HuH-7.5 (cell line): Measurements from ENCODE around the gene TSSK2.
"Not testable (repeated sequence)": the region's sequence is repeated elsewhere in the genome, so short reads cannot be mapped to it uniquely, and the experiment has no call there.

Experiments
- DNase-seq: peaks from one replicate; pipeline ENCODE4 v3.0.0; 2011; ENCODE audit warnings: low spot score

Gene TSSK2

GRCh38 chr22:19130959-19131684 is at the start of gene TSSK2:
TSS of gene TSSK2 (plus strand) at chr22:19131308. CDS start at chr22:19131400, 92 bp downstream.
- DNase-seq = no peak

- no peak for DNase-seq
Measured at GRCh38 chr22:19081351-19081750, 49.8 kb upstream of the TSSK2 start.

GRCh38 chr22:19082101-19082500 is 49.0 kb upstream of the TSSK2 start:
- no peak for DNase-seq

- DNase-seq = no peak
Measured at GRCh38 chr22:19082793-19083192, 48.3 kb upstream of the TSSK2 start.

- DNase-seq = not testable (repeated sequence)
Measured at GRCh38 chr22:19084126-19084525, 47.0 kb upstream of the TSSK2 start.

- DNase-seq = not testable (repeated sequence)
Measured at GRCh38 chr22:19084586-19084985, 46.5 kb upstream of the TSSK2 start.

GRCh38 chr22:19085233-19085718 is 45.8 kb upstream of the TSSK2 start:
- peak; percentile 52 for DNase-seq

GRCh38 chr22:19086417-19086816 is 44.7 kb upstream of the TSSK2 start:
- no peak for DNase-seq

- no peak for DNase-seq
Measured at GRCh38 chr22:19086896-19087295, 44.2 kb upstream of the TSSK2 start.

- DNase-seq = no peak
Measured at GRCh38 chr22:19088866-19089595, 42.1 kb upstream of the TSSK2 start.

GRCh38 chr22:19090183-19090582 is 40.9 kb upstream of the TSSK2 start:
- DNase-seq = no peak

GRCh38 chr22:19090586-19091127 is 40.5 kb upstream of the TSSK2 start:
- no peak for DNase-seq

- no peak for DNase-seq
Measured at GRCh38 chr22:19092725-19093124, 38.4 kb upstream of the TSSK2 start.

GRCh38 chr22:19094393-19094997 is 36.6 kb upstream of the TSSK2 start:
- DNase-seq = no peak

- DNase-seq = no peak
Measured at GRCh38 chr22:19096555-19096954, 34.6 kb upstream of the TSSK2 start.

GRCh38 chr22:19097518-19097917 is 33.6 kb upstream of the TSSK2 start:
- DNase-seq = no peak

- no peak for DNase-seq
Measured at GRCh38 chr22:19098157-19098556, 33.0 kb upstream of the TSSK2 start.

GRCh38 chr22:19103880-19104821 is 27.0 kb upstream of the TSSK2 start:
- DNase-seq = no peak

GRCh38 chr22:19105456-19105855 is 25.7 kb upstream of the TSSK2 start:
- DNase-seq = no peak

GRCh38 chr22:19105867-19106802 is 25.0 kb upstream of the TSSK2 start:
- no peak for DNase-seq
